ENCODE results near the gene ANKH. TPM values are rescaled to one million over a fixed set of nuclear protein-coding genes. Genes with fewer than 3 reads are reported as not detected.

Gene ANKH
- polyA plus RNA-seq, 1 donor (not counting 4 experiments of a cell fraction or from before 2014, with no cell fraction given): 13.8 TPM

DNA sequence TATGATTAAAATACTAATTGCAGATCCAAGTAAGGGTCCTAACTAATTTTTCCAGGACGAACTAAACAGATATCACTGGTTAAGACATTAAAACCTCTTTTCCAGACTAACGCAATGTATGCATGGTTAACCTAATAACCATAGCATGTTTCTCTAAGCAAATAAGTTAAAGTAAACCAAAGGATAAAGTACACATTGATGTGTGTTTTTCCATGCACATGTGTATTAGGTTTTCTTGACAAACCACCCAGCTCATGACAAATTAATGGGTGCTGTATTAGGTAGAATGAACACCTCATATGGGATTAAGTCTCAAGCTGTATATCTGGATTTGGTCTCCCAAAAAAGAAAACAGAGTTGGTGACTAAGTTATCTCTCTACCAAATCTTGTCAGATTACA lies 45.6 kb downstream of the ANKH start:
- DNase-seq (ENCODE audit: low read depth, low spot score) (no peak), FAIRE-seq (no peak)
- H3K79me2 ChIP-seq (ENCODE audit: control insufficient read depth, insufficient read depth, low read length): no peaks in the 10 kb centered on the region
- no peak overlapping the region for H3K4me3 ChIP-seq (ENCODE audit: control insufficient read depth in 2 of 3, extremely low read depth in 1 of 3, insufficient read depth in 2 of 3, low read depth in 1 of 3, low read length in 3 of 3)
- H3K4me2 ChIP-seq (ENCODE audit: control insufficient read depth, extremely low read depth, insufficient read depth, low read depth, low read length): no peak overlapping the region
- dilution Hi-C loops (cut with MboI; ENCODE audit: extremely low pct_ligation_motif_present, low sequenced_read_pairs): no loop called here
- H3K9me1 ChIP-seq (ENCODE audit: control insufficient read depth, extremely low read depth, insufficient read depth, low read length): no peaks in the 10 kb centered on the region
- TF ChIP-seq EZH2 (IDR thresholded peaks at IDR 0.05; ENCODE audit: low read length): no peak
- TF ChIP-seq CTCF (optimal IDR thresholded peaks at IDR 0.05 in 1 of 3, IDR thresholded peaks at IDR 0.05 in 1 of 3, conservative IDR thresholded peaks at IDR 0.05 in 1 of 3; ENCODE audit: extremely low read depth in 1 of 3, insufficient read depth in 2 of 3, low read length in 3 of 3): no peak
- no peaks in the 10 kb centered on the region for H3K27me3 ChIP-seq (ENCODE audit: control insufficient read depth, extremely low read depth, insufficient read depth, low read length)
- peaks cover 2% of the 10 kb centered on the region for H3K4me1 ChIP-seq (ENCODE audit: control insufficient read depth, extremely low read depth, insufficient read depth, low read length)
- no peaks in the 10 kb centered on the region for H4K20me1 ChIP-seq (ENCODE audit: control insufficient read depth, extremely low read depth, insufficient read depth, low read length)
- no peaks in the 10 kb centered on the region for H3K36me3 ChIP-seq (ENCODE audit: control insufficient read depth in 2 of 2, extremely low read depth in 1 of 2, insufficient read depth in 2 of 2, low read length in 2 of 2)
- no peaks in the 10 kb centered on the region for H3K9me3 ChIP-seq (ENCODE audit: control insufficient read depth, low read depth, low read length)
- H3K27ac ChIP-seq (ENCODE audit: control insufficient read depth, insufficient read depth, low read length): no peak overlapping the region
- H3K9ac ChIP-seq (ENCODE audit: control insufficient read depth, extremely low read depth, insufficient read depth, low read length): no peak overlapping the region
- no peak overlapping the region for H2AFZ ChIP-seq (ENCODE audit: control insufficient read depth, low read length)

- peaks cover 8% of the 10 kb centered on the region for H3K4me1 ChIP-seq (ENCODE audit: control insufficient read depth, extremely low read depth, insufficient read depth, low read length)
- H3K9me1 ChIP-seq (ENCODE audit: control insufficient read depth, extremely low read depth, insufficient read depth, low read length): no peaks in the 10 kb centered on the region
- FAIRE-seq: no peak
- H2AFZ ChIP-seq (ENCODE audit: control insufficient read depth, low read length): no peak overlapping the region
- no peaks in the 10 kb centered on the region for H3K36me3 ChIP-seq (ENCODE audit: control insufficient read depth in 2 of 2, extremely low read depth in 1 of 2, insufficient read depth in 2 of 2, low read length in 2 of 2)
- no peaks in the 10 kb centered on the region for H4K20me1 ChIP-seq (ENCODE audit: control insufficient read depth, extremely low read depth, insufficient read depth, low read length)
- no peak overlapping the region for H3K27ac ChIP-seq (ENCODE audit: control insufficient read depth, insufficient read depth, low read length)
- H3K4me3 ChIP-seq (ENCODE audit: control insufficient read depth in 2 of 3, extremely low read depth in 1 of 3, insufficient read depth in 2 of 3, low read depth in 1 of 3, low read length in 3 of 3): no peak overlapping the region
- dilution Hi-C loops (cut with MboI; ENCODE audit: extremely low pct_ligation_motif_present, low sequenced_read_pairs): no loop called here
- no peak overlapping the region for H3K9ac ChIP-seq (ENCODE audit: control insufficient read depth, extremely low read depth, insufficient read depth, low read length)
- H3K79me2 ChIP-seq (ENCODE audit: control insufficient read depth, insufficient read depth, low read length): no peaks in the 10 kb centered on the region
- no peak for DNase-seq (ENCODE audit: low read depth, low spot score)
- TF ChIP-seq EZH2 (IDR thresholded peaks at IDR 0.05; ENCODE audit: low read length) (no peak), CTCF (optimal IDR thresholded peaks at IDR 0.05 in 1 of 3, IDR thresholded peaks at IDR 0.05 in 1 of 3, conservative IDR thresholded peaks at IDR 0.05 in 1 of 3; ENCODE audit: extremely low read depth in 1 of 3, insufficient read depth in 2 of 3, low read length in 3 of 3) (no peak)
- H3K4me2 ChIP-seq (ENCODE audit: control insufficient read depth, extremely low read depth, insufficient read depth, low read depth, low read length): no peak overlapping the region
- H3K9me3 ChIP-seq (ENCODE audit: control insufficient read depth, low read depth, low read length): no peaks in the 10 kb centered on the region
- no peaks in the 10 kb centered on the region for H3K27me3 ChIP-seq (ENCODE audit: control insufficient read depth, extremely low read depth, insufficient read depth, low read length)
Observed at GRCh38 chr5:14824499-14824898, 47.1 kb downstream of the ANKH start.
